ENCODE results near the gene CEBPZ. TPM values are rescaled to one million over a fixed set of nuclear protein-coding genes. Genes with fewer than 3 reads are reported as not detected.

CEBPZ gene
- total RNA-seq, 2 donors from 2014 or later: 20.8 to 33.6 TPM

GRCh38 chr2:37180640-37181039 lies 50.8 kb downstream of the CEBPZ start:
- ATAC-seq (no peak), DNase-seq (no peak)
- TF ChIP-seq CTCF (IDR thresholded peaks at IDR 0.05) (no peak), POLR2A (IDR thresholded peaks at IDR 0.05) (no peak)
- H3K36me3 ChIP-seq (replicated peaks in 1 of 2; ENCODE audit: insufficient read depth in 1 of 2, low read depth in 2 of 2): no peaks in the 10 kb centered on the region
- H3K4me1 ChIP-seq: no peaks in the 10 kb centered on the region
- no peaks in the 10 kb centered on the region for H3K27me3 ChIP-seq
- no peaks in the 10 kb centered on the region for H3K9me3 ChIP-seq
- WGBS, 2 donors: 81 to 82% methylated on average over 5 of the region's 5 CpGs
- no peak overlapping the region for H3K27ac ChIP-seq
- no peak overlapping the region for H3K4me3 ChIP-seq
- intact Hi-C loops (cut with DNase I): no loop called here

GRCh38 chr2:37180006-37180639 lies 51.3 kb downstream of the CEBPZ start:
- H3K27ac ChIP-seq: no peak overlapping the region
- intact Hi-C loops (cut with DNase I): no loop called here
- no peaks in the 10 kb centered on the region for H3K9me3 ChIP-seq
- TF ChIP-seq CTCF (IDR thresholded peaks at IDR 0.05): no peak
- TF ChIP-seq POLR2A (IDR thresholded peaks at IDR 0.05): no peak
- no peaks in the 10 kb centered on the region for H3K4me1 ChIP-seq
- no peak for ATAC-seq
- WGBS, 2 donors: 51 to 54% methylated on average over 4 of the region's 4 CpGs
- no peak for DNase-seq
- H3K36me3 ChIP-seq (replicated peaks in 1 of 2; ENCODE audit: insufficient read depth in 1 of 2, low read depth in 2 of 2): no peaks in the 10 kb centered on the region
- no peak overlapping the region for H3K4me3 ChIP-seq
- H3K27me3 ChIP-seq: no peaks in the 10 kb centered on the region

- H3K36me3 ChIP-seq (replicated peaks in 1 of 2; ENCODE audit: insufficient read depth in 1 of 2, low read depth in 2 of 2): no peaks in the 10 kb centered on the region
- ATAC-seq (no peak), DNase-seq (no peak)
- no peaks in the 10 kb centered on the region for H3K9me3 ChIP-seq
- H3K27ac ChIP-seq: no peak overlapping the region
- no peaks in the 10 kb centered on the region for H3K4me1 ChIP-seq
- 73 to 89% methylated on average over 1 of the region's 1 CpG for WGBS, 2 donors
- intact Hi-C loops (cut with DNase I): no loop called here
- TF ChIP-seq POLR2A (IDR thresholded peaks at IDR 0.05) (no peak), CTCF (IDR thresholded peaks at IDR 0.05) (no peak)
- H3K4me3 ChIP-seq: no peak overlapping the region
- H3K27me3 ChIP-seq: no peaks in the 10 kb centered on the region
These were observed 57.7 kb downstream of the CEBPZ start for GRCh38 chr2:37173741-37174140.

- H3K27me3 ChIP-seq: no peaks in the 10 kb centered on the region
- H3K9me3 ChIP-seq: no peaks in the 10 kb centered on the region
- H3K4me3 ChIP-seq: no peak overlapping the region
- ATAC-seq (no peak), DNase-seq (no peak)
- no peaks in the 10 kb centered on the region for H3K4me1 ChIP-seq
- TF ChIP-seq CTCF (IDR thresholded peaks at IDR 0.05): no peak
- no peak for TF ChIP-seq POLR2A (IDR thresholded peaks at IDR 0.05)
- intact Hi-C loops (cut with DNase I): no loop called here
- H3K27ac ChIP-seq: no peak overlapping the region
- no peaks in the 10 kb centered on the region for H3K36me3 ChIP-seq (replicated peaks in 1 of 2; ENCODE audit: insufficient read depth in 1 of 2, low read depth in 2 of 2)
These were observed 59.8 kb downstream of the CEBPZ start for GRCh38 chr2:37171624-37171950.

GRCh38 chr2:37168217-37168981 lies 63.0 kb downstream of the CEBPZ start:
- 35 to 41% methylated on average over 14 to 17 of the region's 17 CpGs for WGBS, 2 donors
- no peak overlapping the region for H3K27ac ChIP-seq
- peak; percentile 46 to 63 (median 58) for TF ChIP-seq CTCF (IDR thresholded peaks at IDR 0.05)
- TF ChIP-seq POLR2A (IDR thresholded peaks at IDR 0.05): no peak
- H3K9me3 ChIP-seq: no peaks in the 10 kb centered on the region
- H3K36me3 ChIP-seq (replicated peaks in 1 of 2; ENCODE audit: insufficient read depth in 1 of 2, low read depth in 2 of 2): no peaks in the 10 kb centered on the region
- DNase-seq: peak in 3 of 4 donors; percentile 24 to 40 (median 34)
- peak; percentile 77 for ATAC-seq
- no peaks in the 10 kb centered on the region for H3K4me1 ChIP-seq
- H3K4me3 ChIP-seq: no peak overlapping the region
- H3K27me3 ChIP-seq: no peaks in the 10 kb centered on the region
- intact Hi-C loops (cut with DNase I): no loop called here

Data from body of pancreas (tissue), 4 donors.